HG03354 (cell line): Measurements from ENCODE around the gene SLC26A1.
"Not testable (repeated sequence)": the region's sequence is repeated elsewhere in the genome, so short reads cannot be mapped to it uniquely, and the experiment has no call there.

Experiments
- ATAC-seq: cut with Tn5 transposase; IDR thresholded peaks from one replicate; pipeline ENCODE4 v1.9.1; 2021; ENCODE audit warnings: mild to moderate bottlenecking; ENCODE audit not compliant: unreplicated experiment, poor library complexity, severe bottlenecking

Gene SLC26A1

DNA sequence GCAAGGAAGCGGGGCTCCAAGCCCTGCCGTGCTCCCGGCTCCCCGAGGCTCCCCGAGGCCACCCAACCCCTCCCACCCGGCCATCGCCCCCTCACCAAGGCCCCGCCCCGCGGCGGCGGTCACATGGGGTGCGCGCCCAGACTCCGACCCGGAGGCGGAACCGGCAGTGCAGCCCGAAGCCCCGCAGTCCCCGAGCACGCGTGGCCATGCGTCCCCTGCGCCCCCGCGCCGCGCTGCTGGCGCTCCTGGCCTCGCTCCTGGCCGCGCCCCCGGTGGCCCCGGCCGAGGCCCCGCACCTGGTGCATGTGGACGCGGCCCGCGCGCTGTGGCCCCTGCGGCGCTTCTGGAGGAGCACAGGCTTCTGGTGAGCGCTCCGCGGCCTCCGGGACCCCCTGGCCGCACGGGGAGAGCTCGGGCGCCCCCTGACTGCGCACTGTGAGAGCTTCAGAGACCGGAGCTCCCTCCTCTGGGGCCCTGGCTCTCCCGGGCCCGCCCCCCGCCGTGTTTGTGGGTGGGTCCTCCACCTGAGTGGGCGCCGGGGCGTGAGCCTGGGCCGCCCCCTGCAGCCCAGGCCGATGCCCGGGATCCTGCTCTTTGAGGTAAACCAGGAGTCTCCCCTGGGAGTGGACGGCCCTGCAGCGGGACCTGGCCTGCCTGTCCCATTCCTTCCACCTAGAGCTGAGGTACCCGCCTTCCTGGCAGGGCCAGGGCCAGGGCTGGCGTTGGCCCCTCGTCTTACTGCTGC is 6.2 kb downstream of the SLC26A1 start, which contains the start of gene IDUA:
Gene IDUA, plus strand, starts transcription at position 166 of the 745 bp plus-strand sequence. Its CDS starts 41 bp downstream, at position 207.
- ATAC-seq, result peak; percentile 76

DNA sequence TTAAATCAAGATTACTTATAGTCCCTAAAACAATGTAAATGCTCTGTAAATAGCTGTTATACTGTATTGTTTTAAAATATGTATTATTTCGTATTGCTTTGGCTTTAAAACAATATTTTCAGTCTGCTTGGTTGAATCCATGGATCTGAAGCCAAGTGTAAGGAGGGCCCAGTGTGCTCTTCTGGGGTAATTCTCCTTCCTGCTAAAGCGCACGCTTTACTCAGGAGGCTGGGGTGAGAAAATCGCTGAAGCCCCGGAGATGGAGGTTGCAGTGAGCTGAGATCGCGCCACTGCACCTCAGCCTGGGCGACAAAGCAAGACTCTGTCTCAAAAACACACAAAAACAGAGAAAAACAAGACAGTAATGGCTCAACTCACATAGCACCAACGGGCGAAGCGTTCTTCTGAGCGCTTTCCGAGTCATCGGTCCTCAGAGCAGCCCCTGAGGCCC is 6.8 kb downstream of the SLC26A1 start:
- peak; percentile 21 for ATAC-seq

DNA sequence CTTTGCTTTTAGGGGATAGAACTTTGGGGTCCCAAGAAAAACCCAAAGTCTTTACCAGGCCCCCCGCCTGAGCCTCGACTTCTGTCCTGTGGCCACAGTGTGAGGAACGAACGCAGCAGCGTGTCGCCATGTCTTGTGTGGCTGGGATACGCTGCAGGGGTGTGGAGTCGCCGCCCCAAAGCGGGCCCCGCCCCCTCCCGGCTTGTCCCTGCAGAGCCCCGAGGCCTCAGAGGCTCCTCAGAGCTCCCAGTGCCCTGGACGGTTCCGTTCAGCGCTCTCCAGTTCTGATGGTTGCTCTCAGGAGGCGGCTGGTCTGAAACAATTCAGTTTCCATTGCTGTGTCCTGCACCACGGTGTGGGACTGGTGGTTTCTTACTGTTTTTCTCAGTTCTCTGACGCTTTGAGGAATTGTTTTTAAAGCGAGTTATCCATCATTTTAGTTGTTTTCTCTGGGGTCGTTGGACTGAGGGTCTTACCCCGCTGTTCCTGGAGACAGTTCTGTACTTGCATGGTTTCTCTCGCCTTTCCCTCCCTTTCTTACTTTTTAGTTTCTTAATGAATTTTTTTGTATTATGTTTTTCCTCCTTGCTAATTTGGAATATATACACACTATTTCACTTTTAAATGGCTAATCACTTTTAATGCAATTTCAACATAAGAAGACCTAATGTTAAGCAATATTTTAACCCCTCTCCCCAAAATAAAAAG is 7.9 kb downstream of the SLC26A1 start:
- no peak for ATAC-seq

DNA sequence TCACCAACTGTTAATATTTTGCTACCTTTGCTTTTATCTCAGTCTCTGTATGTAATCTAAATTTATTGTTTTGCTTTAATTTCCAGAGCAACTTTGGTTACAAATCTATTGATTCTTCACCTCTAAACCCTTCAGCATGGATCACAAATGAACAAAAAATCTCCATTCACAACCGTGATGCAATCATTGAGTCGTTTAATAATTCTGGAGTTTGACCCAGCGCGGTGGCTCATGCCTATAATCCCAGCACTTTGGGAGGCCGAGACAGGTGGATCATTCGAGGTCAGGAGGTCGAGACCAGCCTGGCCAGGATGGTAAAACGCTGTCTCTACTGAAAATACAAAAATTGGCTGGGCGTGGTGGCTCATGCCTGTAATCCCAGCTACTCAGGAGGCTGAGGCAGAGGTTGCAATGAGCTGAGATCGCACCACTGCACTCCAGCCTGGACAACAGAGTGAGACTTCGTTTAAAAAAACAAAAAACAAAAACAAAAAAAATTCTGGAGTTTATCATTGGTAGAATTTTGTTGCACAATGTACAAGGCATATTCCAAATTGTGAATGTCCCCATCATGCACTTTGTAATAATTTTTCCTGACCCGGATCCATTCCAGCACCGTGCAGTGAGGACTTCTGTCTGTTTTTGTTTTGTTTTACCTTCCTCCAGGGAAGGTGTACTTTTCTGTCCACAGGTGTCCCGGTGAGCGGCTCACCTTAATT is 8.7 kb downstream of the SLC26A1 start:
- ATAC-seq, result no peak

DNA sequence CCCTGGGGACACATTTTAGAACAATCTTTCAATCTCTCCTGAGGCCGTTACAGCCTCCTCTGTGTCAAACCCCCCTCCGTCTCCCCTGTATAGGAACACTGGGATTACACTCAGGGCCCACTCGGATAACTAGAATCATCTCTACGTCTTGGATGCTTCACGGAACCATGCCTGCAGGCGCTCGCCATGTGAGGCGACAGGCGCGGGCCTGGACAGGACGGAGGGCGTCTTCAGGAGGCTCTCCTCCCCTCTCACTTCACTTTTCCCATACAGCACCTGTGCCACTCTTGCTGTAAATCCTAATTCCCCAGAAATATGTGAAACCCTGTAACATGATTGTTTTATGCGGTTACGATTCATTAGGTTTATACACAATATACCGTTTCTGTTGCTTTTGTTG is 10.4 kb downstream of the SLC26A1 start:
- ATAC-seq, result no peak

DNA sequence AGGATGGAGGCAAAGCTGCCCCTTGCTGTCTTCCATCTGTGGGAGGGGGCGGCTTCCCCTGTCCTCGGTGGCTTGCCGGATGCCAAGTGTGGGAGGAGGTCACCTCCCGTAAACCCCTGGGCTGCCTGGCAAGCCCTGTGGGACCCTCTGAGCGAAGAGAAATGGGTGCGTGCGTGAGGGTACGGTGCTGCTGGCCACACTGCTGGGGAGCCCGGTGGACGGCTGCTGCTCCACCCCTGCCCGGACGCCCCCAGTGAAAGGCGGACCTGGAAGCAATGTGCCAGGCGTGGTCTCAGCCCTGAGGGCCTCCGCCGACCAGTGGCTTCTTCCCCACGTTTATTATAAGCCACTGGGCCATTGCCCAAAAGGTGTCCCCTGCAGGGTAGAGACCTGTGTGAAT is 10.9 kb downstream of the SLC26A1 start:
- no peak for ATAC-seq

DNA sequence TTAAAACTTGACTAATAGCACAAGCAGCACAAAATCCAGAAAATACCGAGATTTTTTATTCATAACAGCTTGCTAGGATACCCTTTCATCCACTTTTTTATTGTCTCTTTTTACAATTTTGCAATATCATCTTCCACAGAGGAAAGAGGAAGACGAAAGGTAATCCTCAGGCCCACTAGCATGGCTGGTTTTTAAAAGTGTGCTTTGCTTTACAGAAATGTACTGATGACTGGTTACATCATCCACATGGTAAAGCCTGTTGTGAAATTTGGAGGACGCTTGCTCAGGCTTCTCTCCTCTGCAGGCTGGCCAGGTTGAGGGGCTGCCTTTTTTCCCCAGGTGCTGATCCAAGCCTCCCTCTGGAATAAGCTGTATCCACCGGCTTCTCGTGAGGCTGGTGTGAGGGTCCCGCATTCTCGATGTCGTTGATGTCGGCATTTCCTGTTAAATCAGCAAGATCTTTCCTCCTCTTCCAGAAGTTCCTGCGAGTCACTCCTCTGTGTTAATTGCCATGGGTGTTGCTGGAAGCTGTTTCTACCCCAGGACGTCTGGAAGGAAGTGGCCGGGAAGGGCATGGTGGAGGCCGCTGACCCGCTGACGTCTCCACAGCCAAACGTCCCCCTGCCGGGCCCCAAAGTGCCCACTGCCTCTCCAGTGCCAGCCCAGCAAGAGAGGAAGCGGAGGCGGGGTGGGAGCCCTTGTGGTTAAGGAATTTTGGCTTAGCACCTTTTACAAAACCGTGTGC is 14.1 kb downstream of the SLC26A1 start:
- no peak for ATAC-seq

DNA sequence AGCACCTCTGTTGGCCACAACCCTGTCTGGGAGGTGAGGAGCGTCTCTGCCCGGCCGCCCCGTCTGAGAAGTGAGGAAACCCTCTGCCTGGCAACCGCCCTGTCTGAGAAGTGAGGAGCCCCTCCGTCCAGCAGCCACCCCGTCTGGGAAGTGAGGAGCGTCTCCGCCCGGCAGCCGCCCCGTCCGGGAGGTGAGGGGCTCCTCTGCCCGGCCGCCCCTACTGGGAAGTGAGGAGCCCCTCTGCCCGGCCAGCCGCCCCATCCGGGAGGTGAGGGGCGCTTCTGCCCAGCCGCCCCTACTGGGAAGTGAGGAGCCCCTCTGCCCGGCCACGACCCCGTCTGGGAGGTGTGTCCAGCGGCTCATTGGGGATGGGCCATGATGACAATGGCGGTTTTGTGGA is 17.2 kb downstream of the SLC26A1 start:
- not testable (repeated sequence) for ATAC-seq

DNA sequence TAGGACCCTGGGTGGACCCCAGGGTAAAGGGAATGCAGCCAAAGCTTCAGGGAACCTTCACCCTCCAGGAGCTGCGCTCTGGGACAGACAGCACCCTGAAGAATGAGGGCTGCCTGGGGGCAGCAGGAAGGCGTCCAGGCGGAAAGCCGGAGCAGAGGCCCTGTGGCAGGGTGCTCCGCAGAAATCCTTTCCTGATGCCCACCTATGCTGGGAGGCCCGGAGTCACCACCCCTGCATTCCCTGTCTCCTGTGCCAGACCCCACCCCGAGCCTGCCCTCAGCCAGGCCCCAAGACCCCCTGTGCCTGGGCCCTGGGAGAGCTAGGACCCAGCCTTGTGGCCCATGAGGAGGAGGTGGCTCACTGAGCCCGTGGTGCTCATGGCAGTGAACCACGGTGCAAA is 18.5 kb downstream of the SLC26A1 start:
- no peak for ATAC-seq

DNA sequence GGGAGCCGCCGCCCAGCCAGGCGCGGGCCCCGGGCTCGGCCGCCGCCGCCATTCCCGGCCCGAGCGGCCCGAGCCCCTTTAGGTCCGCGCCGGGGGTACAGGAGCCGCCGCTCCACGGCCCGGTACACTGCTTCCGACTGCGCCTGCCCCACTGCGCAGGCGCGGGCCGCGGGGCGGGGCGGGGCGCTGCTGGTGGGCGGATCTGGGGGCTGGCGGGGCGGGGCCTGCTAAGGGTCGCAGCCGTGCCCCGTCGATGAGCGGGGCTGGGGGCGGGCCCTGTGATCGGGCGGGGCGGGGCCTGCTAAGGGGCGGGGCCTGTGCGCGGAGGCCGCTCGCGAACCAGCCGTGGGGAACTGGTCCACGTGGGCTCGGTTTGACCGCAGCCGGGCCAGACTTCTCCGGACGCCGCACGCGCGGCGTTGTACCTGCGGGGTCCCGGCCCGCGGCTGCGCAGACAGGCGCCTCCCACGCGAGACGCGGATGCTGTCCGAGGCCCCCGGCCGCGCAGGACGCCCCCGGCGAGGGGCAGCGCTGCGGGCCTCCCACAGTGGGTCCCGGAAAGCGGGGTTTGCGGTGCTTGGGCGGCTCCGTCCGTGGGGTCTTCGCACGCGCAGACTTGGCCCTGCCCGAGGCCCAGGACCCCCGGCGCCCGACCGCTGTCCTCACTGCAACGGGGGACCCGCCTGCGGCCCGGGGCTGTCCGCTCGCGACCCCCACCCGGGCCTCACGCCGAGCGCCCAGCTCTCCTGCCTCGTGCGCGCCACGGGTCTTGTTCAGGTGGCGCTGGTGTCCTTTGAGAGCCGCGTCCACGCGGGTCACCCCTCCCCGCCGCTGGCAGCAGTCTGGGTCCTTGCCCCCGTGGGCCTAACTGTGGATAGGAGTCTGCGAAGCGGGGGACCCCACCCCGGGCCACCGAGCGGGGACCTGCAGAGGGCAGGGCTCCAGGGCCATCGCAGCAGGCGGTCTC is 19.5 kb downstream of the SLC26A1 start, which contains the start of gene DGKQ:
Gene DGKQ, minus strand, starts transcription at position 139 of the 967 bp plus-strand sequence. Its CDS starts 87 bp downstream, at position 52.
- peak; percentile 74 for ATAC-seq

DNA sequence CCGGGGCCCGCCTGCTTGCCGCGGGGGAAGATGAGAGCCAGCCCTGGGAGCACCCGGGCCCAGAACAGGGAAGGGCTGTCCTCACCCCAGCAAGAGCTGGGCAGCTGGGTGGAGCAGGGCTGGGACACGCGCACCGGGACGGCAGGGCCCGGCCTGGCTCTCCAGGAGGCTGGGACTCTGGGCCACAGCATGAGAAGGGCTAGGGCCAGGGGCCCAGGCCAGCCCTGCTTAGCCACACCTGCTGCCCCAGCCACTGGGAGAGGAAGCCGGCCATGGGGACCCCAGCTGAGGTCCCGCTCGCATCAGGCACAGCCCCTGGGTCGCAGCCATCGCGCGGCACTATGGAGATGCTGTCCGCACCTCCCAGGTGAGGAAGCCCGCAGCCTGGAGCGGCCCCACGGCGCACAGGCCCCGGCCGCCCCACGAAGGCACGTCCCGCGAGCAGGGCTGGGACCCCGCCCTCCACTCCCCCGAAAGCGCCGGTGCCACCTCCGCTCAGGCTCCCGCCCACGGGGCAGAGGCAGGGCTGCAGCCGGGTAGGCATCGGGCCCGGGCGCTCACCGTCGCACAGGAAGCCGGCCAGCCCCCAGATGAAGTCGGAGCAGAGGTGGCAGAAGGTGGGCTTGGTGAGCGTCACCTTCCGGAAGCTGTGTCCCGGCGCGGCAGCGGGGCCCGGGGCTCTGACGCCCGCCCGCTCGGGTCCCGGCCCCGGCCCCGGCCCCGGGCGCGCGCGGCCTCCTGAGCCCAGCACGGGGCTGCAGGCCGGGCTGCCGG is 20.4 kb downstream of the SLC26A1 start:
- peak; percentile 50 for ATAC-seq

DNA sequence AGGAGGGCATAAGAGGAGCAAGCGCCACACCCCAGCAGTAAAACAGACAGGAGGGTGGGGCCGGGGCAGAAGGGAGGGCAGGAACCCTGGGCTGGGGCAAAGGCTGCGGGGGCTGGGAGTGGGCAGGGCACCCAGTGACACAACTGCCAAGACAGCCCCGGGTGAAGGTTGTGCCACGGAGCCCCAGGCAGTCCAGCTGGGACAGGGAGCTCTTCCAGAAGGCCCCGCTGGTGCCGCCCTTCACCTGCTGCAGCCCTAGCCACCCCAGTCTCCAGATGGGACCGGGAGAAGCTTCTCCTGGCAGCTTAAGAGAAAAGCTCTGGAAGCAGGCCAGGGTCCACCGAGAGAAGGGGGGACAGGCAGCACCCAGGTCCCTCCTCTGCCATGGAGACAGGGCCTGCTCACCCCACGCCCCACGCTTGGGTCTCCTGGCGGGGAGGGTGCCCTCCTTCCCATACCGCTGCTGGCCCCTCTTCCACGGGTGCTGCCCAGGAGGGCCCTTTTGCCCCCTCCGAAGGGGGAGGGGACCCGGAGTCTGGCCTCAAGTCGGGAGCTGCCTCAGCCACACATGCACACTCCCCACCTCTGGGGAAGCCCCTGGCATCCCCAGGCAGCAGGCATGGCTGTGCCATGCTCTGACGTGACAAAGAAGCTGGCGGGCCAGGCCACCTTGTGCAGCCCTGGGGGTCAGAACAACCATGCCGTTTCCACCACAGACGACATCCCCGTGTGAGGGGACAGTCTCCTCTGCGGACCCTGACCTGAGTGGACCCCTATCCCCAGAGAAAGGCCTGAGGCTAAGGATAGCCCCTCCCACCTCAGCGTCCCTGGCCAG is 21.3 kb downstream of the SLC26A1 start:
- ATAC-seq, result no peak

DNA sequence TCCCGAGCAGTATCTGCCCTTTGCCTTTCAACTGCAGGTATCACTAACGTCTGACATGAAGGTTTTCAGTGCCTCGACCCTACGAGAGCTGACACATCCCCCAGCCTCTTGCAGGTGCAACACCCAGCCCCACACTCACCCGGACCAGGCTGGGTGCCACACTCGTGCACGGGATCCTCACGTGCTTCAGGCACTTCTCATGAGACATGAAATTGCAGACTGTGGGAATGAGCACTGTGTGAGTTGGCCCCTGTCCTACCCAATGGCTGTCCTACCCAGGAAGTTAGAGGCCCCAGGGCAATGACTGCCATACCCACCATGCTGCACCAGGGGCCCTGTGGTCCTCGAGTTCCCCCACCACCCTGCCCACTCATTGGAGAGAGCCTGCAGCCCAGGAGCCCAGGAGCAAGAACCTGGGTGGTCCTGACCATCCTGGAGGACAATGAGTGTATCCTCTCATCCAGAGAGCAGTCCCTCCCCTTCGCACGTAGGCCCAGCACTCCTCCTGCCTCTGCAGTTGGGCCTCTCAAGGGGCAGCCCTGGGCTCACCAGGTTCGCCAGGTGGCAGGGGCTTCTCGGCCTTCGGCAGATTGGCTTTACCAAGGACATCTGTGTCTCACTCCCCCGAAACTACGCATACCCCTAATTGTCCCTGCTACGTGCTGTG is 22.2 kb downstream of the SLC26A1 start:
- ATAC-seq, result no peak

DNA sequence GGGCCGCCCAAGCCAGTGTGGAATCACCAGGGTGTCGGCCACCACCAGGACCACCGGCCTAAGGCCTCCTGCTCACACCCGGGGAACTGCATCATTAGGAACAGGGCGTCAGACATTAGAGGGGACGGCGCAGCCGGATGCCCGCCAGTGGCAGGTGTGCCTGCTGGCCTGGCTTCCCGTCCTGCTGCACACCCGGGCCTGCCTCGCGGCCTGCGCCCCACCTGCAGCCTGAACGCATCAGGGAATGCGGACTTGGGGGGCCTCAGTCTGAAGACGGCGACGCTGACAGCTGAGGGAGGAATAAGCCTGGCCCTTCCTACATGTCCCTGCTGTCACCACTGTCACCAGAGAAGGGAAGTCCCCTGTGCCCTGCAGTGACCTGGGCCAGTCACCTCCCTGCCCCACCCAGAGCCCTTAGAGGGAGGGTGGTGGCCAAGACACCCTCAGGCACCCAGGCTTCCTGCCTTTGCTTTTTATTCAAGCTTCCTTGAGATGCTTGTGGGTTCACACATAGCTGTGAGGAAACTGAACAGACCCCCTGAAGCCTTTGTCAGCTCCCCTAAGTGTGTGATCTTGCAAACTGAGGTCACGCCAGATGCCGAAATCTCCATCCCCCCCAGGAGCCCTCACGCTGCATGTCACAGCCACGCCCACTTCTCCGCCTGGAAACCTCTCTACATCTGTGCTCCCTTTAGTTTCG is 23.0 kb downstream of the SLC26A1 start:
- no peak for ATAC-seq

DNA sequence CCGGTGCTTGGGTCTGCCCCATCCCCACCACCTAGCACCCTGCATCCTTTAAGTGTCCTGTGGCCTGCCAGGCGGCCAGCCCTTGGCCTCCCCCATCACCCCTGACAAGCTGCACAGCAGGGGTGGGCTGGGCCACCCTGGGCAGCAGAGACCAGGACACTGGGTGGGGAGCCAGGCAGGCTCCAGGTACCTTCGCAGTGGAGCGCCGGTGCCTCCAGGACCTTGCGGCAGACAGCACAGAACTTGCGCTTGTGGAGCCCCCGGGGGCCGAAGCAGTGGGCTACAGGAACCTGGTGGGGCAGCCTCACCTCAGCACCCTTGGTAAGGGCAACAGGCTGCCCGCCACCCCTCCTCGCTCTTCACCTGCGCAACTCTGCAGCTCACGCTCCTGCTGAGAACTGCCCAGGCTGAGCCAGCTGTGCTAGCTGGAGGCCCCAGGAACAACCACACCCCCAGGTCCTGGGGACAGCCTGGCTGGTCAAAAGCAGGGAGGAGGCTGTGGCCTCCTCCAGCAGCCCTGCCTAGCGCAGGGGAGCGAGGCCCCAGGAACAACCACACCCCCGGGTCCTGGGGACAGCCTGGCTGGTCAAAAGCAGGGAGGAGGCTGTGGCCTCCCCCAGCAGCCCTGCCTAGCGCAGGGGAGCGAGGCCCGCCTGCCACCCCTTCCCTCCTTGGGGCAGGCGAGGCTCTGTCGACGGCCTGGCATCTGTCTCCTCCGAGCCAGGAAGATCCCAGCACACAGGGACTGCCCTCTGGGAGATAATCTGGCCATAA is 24.4 kb downstream of the SLC26A1 start:
- ATAC-seq, result no peak
